Heart left ventricle (tissue), 16 donors: Measurements from ENCODE around the gene LPO. TPM values are rescaled to one million over a fixed set of nuclear protein-coding genes. Genes with fewer than 3 reads are reported as not detected.

ENCODE experiments used
- ATAC-seq, 4 donors: fragments of 200-7000 bp; cut with Tn5 transposase; one replicate each; pipeline ENCODE4 v1.9.1; 2020 to 2022; ENCODE audit warnings: moderate library complexity in 4 of 4, mild to moderate bottlenecking in 3 of 4, moderate number of reproducible peaks in 1 of 4
- DNase-seq, 5 donors: peaks; one replicate each; pipeline ENCODE4 v3.0.0-alpha.2; 2020
- H3K27ac ChIP-seq, 12 donors: fragments of 200-600 bp; sonication (generic) in 4 of 12; one replicate each; pipeline versions ENCODE4 v1.5.0 to v1.8.0; 2016 to 2022; ENCODE audit warnings: mild to moderate bottlenecking in 2 of 12
- H3K27me3 ChIP-seq, 9 donors: fragments of 200-600 bp; sonication (generic) in 2 of 9; one replicate each; pipeline versions ENCODE4 v1.5.1 to v1.8.0; 2016 to 2022; ENCODE audit warnings: mild to moderate bottlenecking in 3 of 9
- H3K36me3 ChIP-seq, 9 donors: fragments of 200-600 bp; sonication (generic) in 2 of 9; one replicate each; pipeline versions ENCODE4 v1.5.0 to v1.8.0; 2018 to 2022; ENCODE audit warnings: mild to moderate bottlenecking in 2 of 9
- H3K4me1 ChIP-seq, 12 donors: fragments of 200-600 bp; sonication (generic) in 4 of 12; one replicate each; pipeline versions ENCODE4 v1.5.0 to v1.8.0; 2016 to 2022; ENCODE audit warnings: mild to moderate bottlenecking in 3 of 12
- H3K4me3 ChIP-seq, 12 donors: fragments of 200-600 bp; sonication (generic) in 4 of 12; one replicate each; pipeline versions ENCODE4 v1.5.0 to v1.8.0; 2017 to 2022; ENCODE audit warnings: mild to moderate bottlenecking in 9 of 12, moderate library complexity in 4 of 12
- H3K9me3 ChIP-seq, 12 donors: fragments of 200-600 bp; sonication (generic) in 4 of 12; one replicate each; pipeline versions ENCODE4 v1.5.0 to v1.8.0; 2016 to 2022; ENCODE audit warnings: mild to moderate bottlenecking in 1 of 12
- POLR2A ChIP-seq, 2 donors: fragments of 450-650 bp; IDR thresholded peaks; one replicate each; pipeline ENCODE4 v1.6.1; 2017; ENCODE audit warnings: antibody characterized with exemption in 2 of 2, mild to moderate bottlenecking in 2 of 2, moderate library complexity in 2 of 2
- WGBS, 4 donors: extraction: QIAGEN DNeasy Blood & Tissue Kit in 2 of 4; methylation state at CpG; one replicate each; pipeline versions ENCODE4 v1.1.5 to v1.1.7; 2013 to 2018; 5-methylcytosine and 5-hydroxymethylcytosine counted together
- intact Hi-C, 10 donors: fragments of 100-400 bp; cut with DNase I; formaldehyde crosslinking; loops; one replicate each; pipeline versions ENCODE4 v1.11.1 to v1.14.2; 2022
- polyA plus RNA-seq, 2 donors: library from polyadenylated mRNA; stranded (reverse); fragments of 200-250 nt; gene quantifications; one replicate each; pipeline ENCODE4 v1.2.3, GENCODE V29; 2013
- total RNA-seq, 9 donors: library from RNA; depleted of rRNA in 2 of 9; stranded (reverse); fragments of >200 nt in 2 of 9; fragmentation: NEBNext Ultra II Directional in 3 of 9; extraction: Animal tissue kit (Norgen Biotek cat#: 25700) in 3 of 9; gene quantifications; one replicate each; pipeline versions ENCODE4 v1.1.0 to v1.2.4, GENCODE V29; 2016 to 2023
- TF ChIP-seq, protein P1 (sequence below), 12 donors: fragments of 200-600 bp; sonication (generic) in 4 of 12; IDR thresholded peaks; one replicate each; pipeline versions ENCODE4 v1.5.0 to v1.8.0; 2018 to 2022; ENCODE audit warnings: antibody characterized with exemption in 12 of 12, mild to moderate bottlenecking in 5 of 12
- donor health status: ischemic (EF 13 %, LVEDD 7.1; RV severe dilation, severe dysfunction).
- donor health status: healthy with polysubstance abuse.
- donor health status: DM: no; HTN: yes; CAD: no.
- donor health status: DM: no; HTN: no; CAD: no.
- donor health status: ischemic (EF 25% LVEDD 6.9; RV normal size, moderate dysfunction).
- donor health status: ischemic (EF 25% LVEDD 5.7; RV mildly dilated, moderate dysfunction).
- donor health status: healthy.
- donor health status: DM: yes; HTN: yes; CAD: no.
- donor health status: ischemic (EF 35%, LVEDD 5.7; RV mildly dilated, moderate dysfunction).
- donor health status: nonischemic (EF 11% LVEDD 7.7; RV severe dilation, severe dysfunction).
- donor health status: DM: yes; HTN: yes; CAD: no.
- donor health status: PGD.
- donor health status: ischemic (EF 29% LVEDD 5.4; RV normal size, mild dysfunction).
- donor health status: nonischemic (EF 23%, LVEDD 6.1; RV moderate dilation, normal function).

Gene LPO
- total and polyA plus RNA-seq, 11 donors: not detected

DNA sequence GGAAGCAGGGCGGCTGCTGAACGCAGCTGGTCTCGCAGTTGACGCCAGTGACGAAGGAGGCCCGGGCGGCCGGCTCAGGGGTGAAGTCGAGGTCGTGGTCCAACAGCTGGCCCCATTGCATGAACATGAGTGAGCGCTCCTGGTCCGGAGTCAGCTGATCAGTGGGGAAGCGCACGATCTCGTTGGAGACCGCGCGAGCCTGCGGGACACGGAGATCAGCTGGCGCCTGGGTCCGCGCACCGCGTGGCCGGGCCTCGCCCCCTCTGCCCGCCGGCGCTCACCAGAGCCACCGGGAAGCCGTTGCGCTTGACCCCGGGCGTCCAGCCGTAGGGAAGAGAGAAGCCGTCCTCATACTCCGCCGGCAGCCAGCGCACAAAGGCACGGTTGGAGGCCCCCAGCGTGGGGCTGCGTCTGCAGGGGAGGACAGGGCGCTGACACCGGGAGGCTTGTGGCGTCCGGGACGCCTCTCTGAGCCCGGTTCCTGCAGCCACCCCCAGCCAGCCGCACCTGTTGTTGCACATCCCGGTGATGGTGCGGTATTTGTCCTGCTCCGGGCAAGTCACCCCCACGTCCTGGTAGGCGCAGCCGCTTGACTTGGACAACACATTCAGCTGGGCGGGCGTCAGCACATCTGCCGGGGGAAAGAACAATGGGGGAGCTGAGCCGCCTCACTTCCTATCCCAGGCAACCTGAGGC, 40.8 kb downstream of the LPO start:
- ATAC-seq: peak in 3 of 4 donors; percentile 76 to 91 (median 76)
- Histone ChIP-seq H3K4me1 (peaks cover 0 to 15% (median 1%) of the 10 kb centered on the region in 12 donors), H3K36me3 (no peaks in the 10 kb centered on the region), H3K27me3 (peaks cover 0 to 24% (median 6%) of the 10 kb centered on the region in 9 donors), H3K9me3 (no peaks in the 10 kb centered on the region), H3K4me3 (peak overlapping the region in 10 of 12 donors; percentile 19 to 52 (median 30)), H3K27ac (no peak overlapping the region)
- DNase-seq: peak; percentile 34 to 76 (median 69)
- 14 to 26% (median 19%) methylated on average over 28 to 60 of the region's 60 CpGs for WGBS, 4 donors
- intact Hi-C loops: loop anchor here in 1 of 10 donors (10.0 kb wide), 1 partner anchor 166 kb away; no protein-coding TSS in a partner anchor
- TF ChIP-seq, protein P1, sequence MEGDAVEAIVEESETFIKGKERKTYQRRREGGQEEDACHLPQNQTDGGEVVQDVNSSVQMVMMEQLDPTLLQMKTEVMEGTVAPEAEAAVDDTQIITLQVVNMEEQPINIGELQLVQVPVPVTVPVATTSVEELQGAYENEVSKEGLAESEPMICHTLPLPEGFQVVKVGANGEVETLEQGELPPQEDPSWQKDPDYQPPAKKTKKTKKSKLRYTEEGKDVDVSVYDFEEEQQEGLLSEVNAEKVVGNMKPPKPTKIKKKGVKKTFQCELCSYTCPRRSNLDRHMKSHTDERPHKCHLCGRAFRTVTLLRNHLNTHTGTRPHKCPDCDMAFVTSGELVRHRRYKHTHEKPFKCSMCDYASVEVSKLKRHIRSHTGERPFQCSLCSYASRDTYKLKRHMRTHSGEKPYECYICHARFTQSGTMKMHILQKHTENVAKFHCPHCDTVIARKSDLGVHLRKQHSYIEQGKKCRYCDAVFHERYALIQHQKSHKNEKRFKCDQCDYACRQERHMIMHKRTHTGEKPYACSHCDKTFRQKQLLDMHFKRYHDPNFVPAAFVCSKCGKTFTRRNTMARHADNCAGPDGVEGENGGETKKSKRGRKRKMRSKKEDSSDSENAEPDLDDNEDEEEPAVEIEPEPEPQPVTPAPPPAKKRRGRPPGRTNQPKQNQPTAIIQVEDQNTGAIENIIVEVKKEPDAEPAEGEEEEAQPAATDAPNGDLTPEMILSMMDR (IDR thresholded peaks at IDR 0.05): no peak
- TF ChIP-seq POLR2A (IDR thresholded peaks at IDR 0.05): no peak

DNA sequence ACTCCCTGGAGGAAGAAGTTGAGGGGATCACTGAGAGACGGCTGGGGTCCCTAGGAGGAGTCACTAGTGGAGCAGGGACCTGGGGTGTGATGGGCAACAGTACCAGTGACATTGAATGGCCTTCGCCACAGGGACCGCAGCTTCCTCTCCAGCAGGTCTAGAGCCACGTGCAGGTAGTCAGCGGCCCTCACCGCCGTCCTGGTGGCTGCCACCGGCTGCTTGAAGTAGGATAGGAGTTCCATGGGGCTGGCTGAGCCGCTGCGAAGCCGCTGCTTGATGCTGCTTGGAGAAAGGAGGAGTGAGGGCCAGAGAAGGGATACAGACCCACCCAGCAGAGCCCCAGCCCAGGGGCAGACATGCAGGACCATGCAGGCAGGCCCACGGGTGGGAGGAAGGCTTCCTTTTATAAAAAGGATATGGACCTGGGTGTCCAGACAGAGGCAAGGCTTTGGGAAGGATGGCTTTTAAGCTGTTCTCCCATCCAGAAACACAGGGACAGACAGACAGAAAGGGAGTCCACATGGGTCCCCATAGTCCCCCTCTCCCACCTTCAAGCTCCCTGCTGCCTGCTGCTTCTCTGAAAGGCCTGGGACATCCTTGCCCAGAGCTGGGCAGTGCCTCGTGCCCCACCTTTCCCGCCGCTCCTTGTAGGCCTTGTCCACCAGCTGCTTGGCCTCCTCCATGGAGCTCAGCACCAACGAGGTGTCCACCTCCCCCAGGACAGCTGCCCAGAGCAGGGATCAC, 41.5 kb downstream of the LPO start:
- TF ChIP-seq, protein P1 (IDR thresholded peaks at IDR 0.05): no peak
- no peak for TF ChIP-seq POLR2A (IDR thresholded peaks at IDR 0.05)
- 75 to 80% (median 76%) methylated on average over 11 to 16 of the region's 16 CpGs for WGBS, 4 donors
- H3K27me3 ChIP-seq: peaks cover 0 to 31% (median 6%) of the 10 kb centered on the region in 9 donors
- intact Hi-C loops: loop anchor here in 1 of 10 donors (10.0 kb wide), 1 partner anchor 165 kb away; no protein-coding TSS in a partner anchor
- H3K4me1 ChIP-seq: peaks cover 0 to 15% (median 1%) of the 10 kb centered on the region in 12 donors
- no peaks in the 10 kb centered on the region for H3K36me3 ChIP-seq
- no peaks in the 10 kb centered on the region for H3K9me3 ChIP-seq
- peak overlapping the region in 3 of 12 donors; percentile 27 to 52 (median 47) for H3K4me3 ChIP-seq
- DNase-seq: no peak
- ATAC-seq: no peak
- H3K27ac ChIP-seq: no peak overlapping the region

DNA sequence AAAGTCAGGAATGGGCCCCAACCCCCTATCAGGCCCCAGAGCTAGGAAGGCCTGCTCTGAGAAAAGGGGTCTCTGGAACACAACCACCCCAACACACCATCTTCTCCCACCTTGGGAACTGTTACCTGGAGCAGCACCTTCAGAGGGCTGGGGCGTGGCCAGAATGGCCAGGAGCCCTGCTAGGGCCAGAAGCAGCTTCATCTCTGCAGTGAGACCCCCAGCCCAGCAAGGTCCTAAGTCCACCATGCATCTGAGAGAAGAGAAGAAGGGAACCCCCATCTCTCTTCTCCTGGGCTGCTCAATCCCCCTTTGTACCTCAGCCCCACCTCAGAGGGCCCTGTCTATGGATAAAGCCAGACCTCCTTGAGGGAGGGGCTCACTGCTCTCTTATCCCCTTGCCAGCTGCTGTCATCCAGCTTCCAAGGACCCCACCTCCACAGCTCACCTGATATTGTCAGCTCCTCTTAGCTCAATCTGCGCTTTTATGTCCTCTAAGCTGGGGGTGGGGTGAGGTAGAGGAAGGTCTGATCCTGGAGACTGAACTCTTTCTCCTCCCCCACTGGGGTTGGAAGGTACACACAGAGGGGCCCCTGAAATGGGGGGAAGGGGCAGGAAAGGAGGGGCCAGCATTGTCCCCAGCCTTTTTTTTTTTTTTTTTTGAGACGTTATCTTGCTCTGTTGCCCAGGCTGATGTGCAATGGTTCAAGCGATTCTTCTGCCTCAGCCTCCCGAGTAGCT, 42.3 kb downstream of the LPO start, which contains the start of gene MPO:
TSS of gene MPO (minus strand) at position 456 of the 738 bp plus-strand sequence. CDS start at position 279, 177 bp downstream.
- peak within 1 kb of the TSS in 1 of 12 donors; percentile 52 for H3K4me3 ChIP-seq
- intact Hi-C loops: no loop called here
- TF ChIP-seq POLR2A (IDR thresholded peaks at IDR 0.05): no peak
- TF ChIP-seq, protein P1 (IDR thresholded peaks at IDR 0.05): no peak
- peaks cover 0 to 15% (median 1%) of the 10 kb centered on the region in 12 donors for H3K4me1 ChIP-seq
- 85 to 91% (median 87%) methylated on average over 5 of the region's 5 CpGs for WGBS, 4 donors
- ATAC-seq: no peak
- no peaks in the 10 kb centered on the region for H3K36me3 ChIP-seq
- peaks cover 0 to 31% (median 6%) of the 10 kb centered on the region in 9 donors for H3K27me3 ChIP-seq
- no peaks in the 10 kb centered on the region for H3K9me3 ChIP-seq
- no peak within 1 kb of the TSS for H3K27ac ChIP-seq
- DNase-seq: no peak
